Activated T-helper 1 cell treated with anti-CD3 and anti-CD28 coated beads, Interleukin-12 subunit alpha, Interleukin-12 subunit beta, Interleukin-2, Interleukin-4 antibody, amounts not matched to agents 30 ng/mL and 10 ng/mL and 1 ng/mL, durations not matched to agents 14 hours and 24 hours and 36 hours (primary cell): ENCODE measurements around the gene CFAP92. TPM values are rescaled to one million over a fixed set of nuclear protein-coding genes. Genes with fewer than 3 reads are reported as not detected.

Source experiments
- DNase-seq: peaks from one replicate; pipeline ENCODE4 v3.0.0; 2021; ENCODE audit warnings: low spot score
- H3K27ac Mint-ChIP-seq: one replicate; pipeline ENCODE4 v1.8.0; 2021; ENCODE audit warnings: mild to moderate bottlenecking, mixed read lengths
- H3K27me3 Mint-ChIP-seq: one replicate; pipeline ENCODE4 v1.8.0; 2022; ENCODE audit warnings: mild to moderate bottlenecking, moderate library complexity, mixed read lengths; ENCODE audit not compliant: insufficient read depth
- H3K36me3 Mint-ChIP-seq: one replicate; pipeline ENCODE4 v1.8.0; 2021; ENCODE audit warnings: low read depth, mixed read lengths
- H3K4me1 Mint-ChIP-seq: one replicate; pipeline ENCODE4 v1.8.0; 2021; ENCODE audit warnings: low read depth, mixed read lengths
- H3K4me3 Mint-ChIP-seq: one replicate; pipeline ENCODE4 v1.8.0; 2021; ENCODE audit warnings: mild to moderate bottlenecking, moderate library complexity, mixed read lengths
- H3K9me3 Mint-ChIP-seq: one replicate; pipeline ENCODE4 v1.8.0; 2021; ENCODE audit warnings: mixed read lengths
- intact Hi-C: fragments of 100-400 bp; cut with micrococcal nuclease; formaldehyde crosslinking; loops from one replicate; pipeline ENCODE4 v1.15.1; 2024
- total RNA-seq: library from RNA; stranded (reverse); gene quantifications from 2 replicates; pipeline ENCODE4 v1.2.3, GENCODE V29; 2022

CFAP92 gene
- total RNA-seq, 1 donor from 2014 or later = 0.13 TPM

- no peak overlapping the region for H3K4me3 Mint-ChIP-seq
- no peak overlapping the region for H3K27ac Mint-ChIP-seq
- no peaks in the 10 kb centered on the region for H3K9me3 Mint-ChIP-seq
- DNase-seq = no peak
- peaks cover 5% of the 10 kb centered on the region for H3K4me1 Mint-ChIP-seq
- intact Hi-C loops = no loop called here
- no peaks in the 10 kb centered on the region for H3K36me3 Mint-ChIP-seq
- H3K27me3 Mint-ChIP-seq = peaks cover 8% of the 10 kb centered on the region
These were observed 10.4 kb downstream of the CFAP92 start for GRCh38 chr3:128983293-128984069.

- Mint-ChIP-seq H3K36me3 (no peaks in the 10 kb centered on the region), H3K4me3 (no peak overlapping the region), H3K27ac (no peak overlapping the region), H3K4me1 (peaks cover 5% of the 10 kb centered on the region), H3K9me3 (no peaks in the 10 kb centered on the region), H3K27me3 (peaks cover 17% of the 10 kb centered on the region)
- intact Hi-C loops = no loop called here
- no peak for DNase-seq
These were observed 18.6 kb downstream of the CFAP92 start for GRCh38 chr3:128975276-128975675.

GRCh38 chr3:128973988-128974564, 19.8 kb downstream of the CFAP92 start:
- no peak overlapping the region for H3K27ac Mint-ChIP-seq
- intact Hi-C loops = no loop called here
- H3K4me1 Mint-ChIP-seq = peaks cover 10% of the 10 kb centered on the region
- no peaks in the 10 kb centered on the region for H3K9me3 Mint-ChIP-seq
- H3K27me3 Mint-ChIP-seq = peaks cover 16% of the 10 kb centered on the region
- H3K4me3 Mint-ChIP-seq = no peak overlapping the region
- no peak for DNase-seq
- no peaks in the 10 kb centered on the region for H3K36me3 Mint-ChIP-seq

GRCh38 chr3:128971421-128972100, 22.3 kb downstream of the CFAP92 start:
- intact Hi-C loops = loop anchor here (2.0 kb wide), 1 partner anchor 23 kb away; the partner anchor contains the start of gene CFAP92
- peaks cover 9% of the 10 kb centered on the region for H3K27me3 Mint-ChIP-seq

GRCh38 chr3:128970740-128971047, 23.2 kb downstream of the CFAP92 start:
- DNase-seq = no peak
- intact Hi-C loops = loop anchor here (1.0 to 2.0 kb wide), 9 partner anchors 24 to 346 kb away; partner anchors contain the start of genes CFAP92, COPG1 and ISY1
- Mint-ChIP-seq H3K27ac (no peak overlapping the region), H3K27me3 (peaks cover 12% of the 10 kb centered on the region), H3K4me3 (no peak overlapping the region), H3K9me3 (no peaks in the 10 kb centered on the region), H3K4me1 (peaks cover 10% of the 10 kb centered on the region), H3K36me3 (no peaks in the 10 kb centered on the region)

More at GRCh38 chr3:128971421-128972100, 22.3 kb downstream of the CFAP92 start:
- no peaks in the 10 kb centered on the region for H3K36me3 Mint-ChIP-seq
- no peak overlapping the region for H3K4me3 Mint-ChIP-seq
- H3K9me3 Mint-ChIP-seq = no peaks in the 10 kb centered on the region
- DNase-seq = no peak
- no peak overlapping the region for H3K27ac Mint-ChIP-seq
- peaks cover 10% of the 10 kb centered on the region for H3K4me1 Mint-ChIP-seq

- H3K36me3 Mint-ChIP-seq = no peaks in the 10 kb centered on the region
- peaks cover 9% of the 10 kb centered on the region for H3K27me3 Mint-ChIP-seq
- no peaks in the 10 kb centered on the region for H3K9me3 Mint-ChIP-seq
- intact Hi-C loops = loop anchor here (1.0 to 2.0 kb wide), 9 partner anchors 25 to 346 kb away; partner anchors contain the start of genes CFAP92, COPG1 and ISY1
- no peak overlapping the region for H3K4me3 Mint-ChIP-seq
- no peak overlapping the region for H3K27ac Mint-ChIP-seq
- peak; percentile 52 for DNase-seq
- peaks cover 10% of the 10 kb centered on the region for H3K4me1 Mint-ChIP-seq
These were observed 23.7 kb downstream of the CFAP92 start for GRCh38 chr3:128969993-128970739.

- no peak overlapping the region for H3K4me3 Mint-ChIP-seq
- H3K27me3 Mint-ChIP-seq = peaks cover 5% of the 10 kb centered on the region
- H3K9me3 Mint-ChIP-seq = no peaks in the 10 kb centered on the region
- no peaks in the 10 kb centered on the region for H3K36me3 Mint-ChIP-seq
- intact Hi-C loops = no loop called here
- DNase-seq = no peak
- H3K4me1 Mint-ChIP-seq = peaks cover 10% of the 10 kb centered on the region
- H3K27ac Mint-ChIP-seq = no peak overlapping the region
These were observed 26.0 kb downstream of the CFAP92 start for GRCh38 chr3:128967748-128968355.

- H3K4me3 Mint-ChIP-seq = no peak overlapping the region
These were observed 28.1 kb downstream of the CFAP92 start for GRCh38 chr3:128965818-128966217.

GRCh38 chr3:128965280-128965679, 28.6 kb downstream of the CFAP92 start:
- no peak overlapping the region for H3K27ac Mint-ChIP-seq
- no peaks in the 10 kb centered on the region for H3K36me3 Mint-ChIP-seq
- H3K27me3 Mint-ChIP-seq = peaks cover 7% of the 10 kb centered on the region

More at GRCh38 chr3:128965818-128966217, 28.1 kb downstream of the CFAP92 start:
- no peak for DNase-seq
- H3K9me3 Mint-ChIP-seq = no peaks in the 10 kb centered on the region
- H3K4me1 Mint-ChIP-seq = peaks cover 10% of the 10 kb centered on the region
- peaks cover 6% of the 10 kb centered on the region for H3K27me3 Mint-ChIP-seq
- intact Hi-C loops = no loop called here
- no peak overlapping the region for H3K27ac Mint-ChIP-seq
- H3K36me3 Mint-ChIP-seq = no peaks in the 10 kb centered on the region

GRCh38 chr3:128956440-128956839, 37.4 kb downstream of the CFAP92 start:
- Mint-ChIP-seq H3K27ac (no peak overlapping the region), H3K4me1 (no peaks in the 10 kb centered on the region), H3K27me3 (peaks cover 9% of the 10 kb centered on the region), H3K9me3 (peaks cover 4% of the 10 kb centered on the region), H3K36me3 (no peaks in the 10 kb centered on the region), H3K4me3 (no peak overlapping the region)
- intact Hi-C loops = no loop called here
- no peak for DNase-seq

More at GRCh38 chr3:128965280-128965679, 28.6 kb downstream of the CFAP92 start:
- Mint-ChIP-seq H3K4me1 (peaks cover 5% of the 10 kb centered on the region), H3K9me3 (no peaks in the 10 kb centered on the region), H3K4me3 (no peak overlapping the region)
- DNase-seq = no peak
- intact Hi-C loops = no loop called here

GRCh38 chr3:128950223-128950938, 43.5 kb downstream of the CFAP92 start:
- H3K27ac Mint-ChIP-seq = no peak overlapping the region
- H3K4me3 Mint-ChIP-seq = no peak overlapping the region
- intact Hi-C loops = loop anchor here (5.0 kb wide), 1 partner anchor 73 kb away; the partner anchor contains the start of gene ACAD9
- DNase-seq = no peak
- H3K36me3 Mint-ChIP-seq = no peaks in the 10 kb centered on the region
- H3K9me3 Mint-ChIP-seq = peaks cover 4% of the 10 kb centered on the region
- peaks cover 7% of the 10 kb centered on the region for H3K27me3 Mint-ChIP-seq
- H3K4me1 Mint-ChIP-seq = no peaks in the 10 kb centered on the region

- DNase-seq = no peak
- intact Hi-C loops = no loop called here
- Mint-ChIP-seq H3K4me1 (no peaks in the 10 kb centered on the region), H3K36me3 (no peaks in the 10 kb centered on the region), H3K4me3 (no peak overlapping the region), H3K27me3 (peaks cover 7% of the 10 kb centered on the region), H3K9me3 (peaks cover 4% of the 10 kb centered on the region), H3K27ac (no peak overlapping the region)
These were observed 44.7 kb downstream of the CFAP92 start for GRCh38 chr3:128949158-128949557.
